ENCODE measurements around the gene TMEM209.

DNA sequence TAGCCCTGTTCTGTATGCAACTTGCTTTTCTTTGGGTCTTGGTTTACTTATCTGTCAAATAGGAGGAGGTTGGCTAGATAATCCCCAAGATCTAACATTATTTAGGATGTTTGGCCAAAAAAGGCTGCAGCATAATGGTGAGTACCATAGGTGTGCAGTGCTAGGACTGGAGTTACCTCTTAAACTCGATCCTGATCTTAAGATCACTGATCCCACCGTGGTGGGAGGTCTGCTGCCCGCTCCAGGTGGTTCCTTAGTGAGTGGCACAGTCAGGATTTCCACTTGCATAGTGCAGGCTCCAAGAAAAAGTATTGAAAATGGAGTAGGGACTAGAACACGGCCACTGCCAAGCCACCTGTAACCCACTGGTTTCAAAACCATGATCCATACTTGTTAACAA lies 68.0 kb downstream of the TMEM209 start:
- TF ChIP-seq CTCF (IDR thresholded peaks at IDR 0.05; ENCODE audit: poor library complexity, severe bottlenecking) (no peak), EP300 (conservative IDR thresholded peaks at IDR 0.05; ENCODE audit: poor library complexity, severe bottlenecking) (no peak), TAF1 (IDR thresholded peaks at IDR 0.05; ENCODE audit: low read depth) (no peak), RAD21 (conservative IDR thresholded peaks at IDR 0.05) (no peak), EZH2 (IDR thresholded peaks at IDR 0.05; ENCODE audit: borderline replicate concordance, insufficient read depth, low read length, poor library complexity, severe bottlenecking) (no peak), POLR2AphosphoS5 (IDR thresholded peaks at IDR 0.05) (no peak), MXI1 (conservative IDR thresholded peaks at IDR 0.05; ENCODE audit: poor library complexity, severe bottlenecking) (no peak), SMC3 (conservative IDR thresholded peaks at IDR 0.05; ENCODE audit: poor library complexity) (no peak)
- TF ChIP-seq, protein P1, sequence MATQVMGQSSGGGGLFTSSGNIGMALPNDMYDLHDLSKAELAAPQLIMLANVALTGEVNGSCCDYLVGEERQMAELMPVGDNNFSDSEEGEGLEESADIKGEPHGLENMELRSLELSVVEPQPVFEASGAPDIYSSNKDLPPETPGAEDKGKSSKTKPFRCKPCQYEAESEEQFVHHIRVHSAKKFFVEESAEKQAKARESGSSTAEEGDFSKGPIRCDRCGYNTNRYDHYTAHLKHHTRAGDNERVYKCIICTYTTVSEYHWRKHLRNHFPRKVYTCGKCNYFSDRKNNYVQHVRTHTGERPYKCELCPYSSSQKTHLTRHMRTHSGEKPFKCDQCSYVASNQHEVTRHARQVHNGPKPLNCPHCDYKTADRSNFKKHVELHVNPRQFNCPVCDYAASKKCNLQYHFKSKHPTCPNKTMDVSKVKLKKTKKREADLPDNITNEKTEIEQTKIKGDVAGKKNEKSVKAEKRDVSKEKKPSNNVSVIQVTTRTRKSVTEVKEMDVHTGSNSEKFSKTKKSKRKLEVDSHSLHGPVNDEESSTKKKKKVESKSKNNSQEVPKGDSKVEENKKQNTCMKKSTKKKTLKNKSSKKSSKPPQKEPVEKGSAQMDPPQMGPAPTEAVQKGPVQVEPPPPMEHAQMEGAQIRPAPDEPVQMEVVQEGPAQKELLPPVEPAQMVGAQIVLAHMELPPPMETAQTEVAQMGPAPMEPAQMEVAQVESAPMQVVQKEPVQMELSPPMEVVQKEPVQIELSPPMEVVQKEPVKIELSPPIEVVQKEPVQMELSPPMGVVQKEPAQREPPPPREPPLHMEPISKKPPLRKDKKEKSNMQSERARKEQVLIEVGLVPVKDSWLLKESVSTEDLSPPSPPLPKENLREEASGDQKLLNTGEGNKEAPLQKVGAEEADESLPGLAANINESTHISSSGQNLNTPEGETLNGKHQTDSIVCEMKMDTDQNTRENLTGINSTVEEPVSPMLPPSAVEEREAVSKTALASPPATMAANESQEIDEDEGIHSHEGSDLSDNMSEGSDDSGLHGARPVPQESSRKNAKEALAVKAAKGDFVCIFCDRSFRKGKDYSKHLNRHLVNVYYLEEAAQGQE (IDR thresholded peaks at IDR 0.05; ENCODE audit: borderline replicate concordance) = no peak
